DOHH2 (cell line): ENCODE data around the gene MAPKBP1.

ENCODE experiments used
- H3F3A ChIP-seq: fragments of 200-600 bp; sonication (generic), shearing (Covaris generic); 2 replicates; pipeline ENCODE4 v1.6.0; 2016; ENCODE audit warnings: antibody characterized with exemption, mild to moderate bottlenecking; ENCODE audit not compliant: control insufficient read depth, insufficient read depth
- H3K27ac ChIP-seq: fragments of 200-600 bp; sonication (generic); 2 replicates; pipeline ENCODE4 v1.5.1; 2014; ENCODE audit warnings: low read depth, mild to moderate bottlenecking, low read length, moderate library complexity
- H3K27me3 ChIP-seq: fragments of 200-600 bp; sonication (generic); 2 replicates; pipeline ENCODE4 v1.6.1; 2014; ENCODE audit warnings: mild to moderate bottlenecking, low read length, mixed read lengths; ENCODE audit not compliant: control insufficient read depth
- H3K36me3 ChIP-seq: fragments of 200-600 bp; sonication (generic); 2 replicates; pipeline ENCODE4 v1.6.1; 2014; ENCODE audit warnings: mild to moderate bottlenecking, low read length, moderate library complexity, mixed read lengths; ENCODE audit not compliant: control insufficient read depth
- H3K4me1 ChIP-seq: fragments of 200-600 bp; sonication (generic); 2 replicates; pipeline ENCODE4 v1.6.1; 2014; ENCODE audit warnings: mild to moderate bottlenecking, low read length, mixed read lengths; ENCODE audit not compliant: control insufficient read depth
- H3K4me2 ChIP-seq: fragments of 200-600 bp; sonication (generic); 2 replicates; pipeline ENCODE4 v1.6.0; 2014; ENCODE audit warnings: mild to moderate bottlenecking, low read length, moderate library complexity
- H3K4me3 ChIP-seq: fragments of 200-600 bp; sonication (generic); 2 replicates; pipeline ENCODE4 v1.5.1; 2014; ENCODE audit warnings: mild to moderate bottlenecking, low read length, mixed read lengths
- H3K79me2 ChIP-seq: fragments of 200-600 bp; sonication (generic); 2 replicates; pipeline ENCODE4 v1.6.1; 2014; ENCODE audit warnings: mild to moderate bottlenecking, low read length, mixed read lengths; ENCODE audit not compliant: control insufficient read depth
- H3K9me2 ChIP-seq: fragments of 200-600 bp; sonication (generic); replicated peaks from 2 replicates; pipeline ENCODE4 v1.6.1; 2014; ENCODE audit warnings: mild to moderate bottlenecking, low read length, mixed read lengths; ENCODE audit not compliant: control insufficient read depth
- H3K9me3 ChIP-seq: fragments of 200-600 bp; sonication (generic); 2 replicates; pipeline ENCODE4 v1.6.1; 2014; ENCODE audit warnings: antibody characterized with exemption, low read length, mixed read lengths; ENCODE audit not compliant: control insufficient read depth, insufficient read depth
- H4K20me1 ChIP-seq: fragments of 200-600 bp; sonication (generic); 2 replicates; pipeline ENCODE4 v1.6.0; 2014; ENCODE audit warnings: low read depth, mild to moderate bottlenecking, antibody characterized with exemption, low read length, moderate library complexity; ENCODE audit not compliant: control insufficient read depth, insufficient read depth
- EZH2phosphoT487 ChIP-seq: fragments of 200-600 bp; sonication (generic); IDR thresholded peaks from 2 replicates; pipeline ENCODE4 v1.6.1; 2017; ENCODE audit warnings: borderline replicate concordance, mild to moderate bottlenecking, antibody characterized with exemption, low read length, moderate library complexity, mixed read lengths
- TF ChIP-seq, protein P1 (sequence below): fragments of 200-600 bp; sonication (generic); IDR thresholded peaks from one replicate; pipeline ENCODE4 v1.5.1; 2014; ENCODE audit warnings: antibody characterized with exemption, mild to moderate bottlenecking, low read depth, low read length; ENCODE audit not compliant: poor library complexity, severe bottlenecking

The MAPKBP1 gene

DNA sequence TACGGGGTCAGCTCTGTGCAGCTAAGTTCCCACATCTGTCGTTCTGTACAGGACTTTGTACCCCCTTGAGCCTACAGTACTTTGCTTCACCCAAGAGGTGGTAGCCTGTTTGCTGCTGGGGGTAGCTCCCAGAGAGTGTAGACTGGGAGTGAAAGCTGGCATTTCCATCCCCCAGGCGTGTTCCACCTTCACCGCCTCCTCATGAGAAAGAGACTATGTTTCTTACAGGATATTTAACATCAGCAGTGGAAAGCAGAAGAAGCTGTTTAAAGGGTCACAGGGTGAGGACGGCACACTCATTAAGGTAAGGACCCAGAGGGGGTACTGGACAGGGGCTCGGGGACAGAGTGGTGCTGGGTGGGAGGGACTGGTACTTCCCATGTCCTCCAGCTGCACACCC is 43.5 kb downstream of the MAPKBP1 start:
- no peak for TF ChIP-seq EZH2phosphoT487
- TF ChIP-seq, protein P1, sequence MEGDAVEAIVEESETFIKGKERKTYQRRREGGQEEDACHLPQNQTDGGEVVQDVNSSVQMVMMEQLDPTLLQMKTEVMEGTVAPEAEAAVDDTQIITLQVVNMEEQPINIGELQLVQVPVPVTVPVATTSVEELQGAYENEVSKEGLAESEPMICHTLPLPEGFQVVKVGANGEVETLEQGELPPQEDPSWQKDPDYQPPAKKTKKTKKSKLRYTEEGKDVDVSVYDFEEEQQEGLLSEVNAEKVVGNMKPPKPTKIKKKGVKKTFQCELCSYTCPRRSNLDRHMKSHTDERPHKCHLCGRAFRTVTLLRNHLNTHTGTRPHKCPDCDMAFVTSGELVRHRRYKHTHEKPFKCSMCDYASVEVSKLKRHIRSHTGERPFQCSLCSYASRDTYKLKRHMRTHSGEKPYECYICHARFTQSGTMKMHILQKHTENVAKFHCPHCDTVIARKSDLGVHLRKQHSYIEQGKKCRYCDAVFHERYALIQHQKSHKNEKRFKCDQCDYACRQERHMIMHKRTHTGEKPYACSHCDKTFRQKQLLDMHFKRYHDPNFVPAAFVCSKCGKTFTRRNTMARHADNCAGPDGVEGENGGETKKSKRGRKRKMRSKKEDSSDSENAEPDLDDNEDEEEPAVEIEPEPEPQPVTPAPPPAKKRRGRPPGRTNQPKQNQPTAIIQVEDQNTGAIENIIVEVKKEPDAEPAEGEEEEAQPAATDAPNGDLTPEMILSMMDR, result no peak
- Histone ChIP-seq H3K9me2 (no peaks in the 10 kb centered on the region), H3K4me3 (no peak overlapping the region), H3K36me3 (no peaks in the 10 kb centered on the region), H3K4me2 (no peak overlapping the region), H3K79me2 (no peaks in the 10 kb centered on the region), H3K9me3 (no peaks in the 10 kb centered on the region), H3K27ac (no peak overlapping the region), H3F3A (no peaks in the 10 kb centered on the region), H3K4me1 (no peaks in the 10 kb centered on the region), H4K20me1 (no peaks in the 10 kb centered on the region), H3K27me3 (no peaks in the 10 kb centered on the region)

DNA sequence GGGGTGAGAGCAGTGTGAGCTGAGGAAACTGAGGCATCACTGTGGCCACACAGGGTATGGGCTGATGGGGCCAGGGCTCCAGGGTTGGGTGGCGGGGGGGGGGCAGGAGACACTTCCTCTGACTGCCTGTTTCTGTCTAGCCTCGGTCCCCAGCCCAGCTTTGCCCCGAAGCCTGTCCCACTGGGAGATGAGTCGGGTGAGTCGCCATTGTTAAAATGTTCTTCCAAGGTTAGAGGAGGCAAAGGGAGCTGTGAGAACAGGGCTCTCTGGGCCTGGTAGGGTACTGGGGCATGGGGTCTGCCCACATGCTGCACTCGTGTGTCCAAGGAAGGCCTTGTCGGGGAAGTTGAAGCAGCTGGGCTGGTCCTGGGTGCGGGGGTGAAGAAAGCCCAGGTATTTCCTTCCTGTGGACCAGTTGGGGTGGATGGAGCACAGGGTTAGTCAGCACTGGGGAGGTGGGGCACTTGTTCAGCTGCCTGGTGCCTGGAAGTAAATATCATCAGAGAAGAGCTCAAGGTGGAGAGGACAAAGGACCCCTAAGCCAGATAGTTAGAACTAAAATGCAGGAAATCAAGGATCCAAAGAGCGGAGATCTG is 45.3 kb downstream of the MAPKBP1 start:
- H3K4me3 ChIP-seq, result no peak overlapping the region
- no peaks in the 10 kb centered on the region for H3K36me3 ChIP-seq
- H3K9me3 ChIP-seq, result no peaks in the 10 kb centered on the region
- H3F3A ChIP-seq, result no peaks in the 10 kb centered on the region
- no peaks in the 10 kb centered on the region for H3K9me2 ChIP-seq
- no peaks in the 10 kb centered on the region for H3K27me3 ChIP-seq
- TF ChIP-seq EZH2phosphoT487, result no peak
- TF ChIP-seq, protein P1, result no peak
- H3K4me1 ChIP-seq, result no peaks in the 10 kb centered on the region
- no peaks in the 10 kb centered on the region for H4K20me1 ChIP-seq
- H3K79me2 ChIP-seq, result no peaks in the 10 kb centered on the region
- H3K27ac ChIP-seq, result no peak overlapping the region
- no peak overlapping the region for H3K4me2 ChIP-seq

DNA sequence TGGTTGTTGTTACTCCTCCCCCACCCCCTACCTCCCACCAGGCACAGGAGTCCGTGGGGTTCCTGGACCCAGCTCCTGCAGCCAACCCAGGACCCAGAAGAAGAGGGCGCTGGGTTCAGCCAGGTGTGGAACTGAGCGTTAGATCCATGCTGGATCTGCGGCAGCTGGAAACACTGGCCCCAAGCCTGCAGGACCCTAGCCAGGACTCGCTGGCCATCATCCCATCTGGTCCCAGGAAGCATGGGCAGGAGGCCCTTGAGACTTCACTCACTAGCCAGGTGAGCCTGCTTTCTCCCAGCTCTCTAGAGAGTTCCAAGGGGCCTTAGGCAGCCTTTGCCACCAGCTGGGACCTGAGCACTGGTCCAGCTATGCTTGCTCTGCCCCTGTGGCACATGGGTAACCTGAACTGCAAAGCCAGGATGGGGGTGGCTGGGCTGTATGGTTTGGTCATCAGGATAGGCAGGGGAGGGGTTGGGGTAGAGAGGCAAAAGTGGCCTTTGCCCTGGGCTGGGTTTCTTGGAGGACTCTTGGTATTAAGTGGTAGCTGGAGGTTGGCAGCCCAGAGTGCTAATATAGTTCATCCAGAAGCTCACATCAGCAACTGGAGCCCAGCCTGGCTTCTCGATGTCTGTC is 46.6 kb downstream of the MAPKBP1 start:
- H3F3A ChIP-seq, result no peaks in the 10 kb centered on the region
- no peaks in the 10 kb centered on the region for H3K9me3 ChIP-seq
- no peaks in the 10 kb centered on the region for H3K36me3 ChIP-seq
- H3K79me2 ChIP-seq, result no peaks in the 10 kb centered on the region
- H3K4me3 ChIP-seq, result no peak overlapping the region
- no peaks in the 10 kb centered on the region for H3K9me2 ChIP-seq
- no peaks in the 10 kb centered on the region for H3K27me3 ChIP-seq
- H3K27ac ChIP-seq, result no peak overlapping the region
- no peak for TF ChIP-seq EZH2phosphoT487
- TF ChIP-seq, protein P1, result no peak
- no peak overlapping the region for H3K4me2 ChIP-seq
- H3K4me1 ChIP-seq, result no peaks in the 10 kb centered on the region
- H4K20me1 ChIP-seq, result no peaks in the 10 kb centered on the region
